ENCODE measurements around the gene ADGRG7. TPM values are rescaled to one million over a fixed set of nuclear protein-coding genes. Genes with fewer than 3 reads are reported as not detected.

The ADGRG7 gene
- total RNA-seq, 1 donor from 2014 or later: not detected

- H3K27ac ChIP-seq: no peak overlapping the region
- TF ChIP-seq, protein P1, sequence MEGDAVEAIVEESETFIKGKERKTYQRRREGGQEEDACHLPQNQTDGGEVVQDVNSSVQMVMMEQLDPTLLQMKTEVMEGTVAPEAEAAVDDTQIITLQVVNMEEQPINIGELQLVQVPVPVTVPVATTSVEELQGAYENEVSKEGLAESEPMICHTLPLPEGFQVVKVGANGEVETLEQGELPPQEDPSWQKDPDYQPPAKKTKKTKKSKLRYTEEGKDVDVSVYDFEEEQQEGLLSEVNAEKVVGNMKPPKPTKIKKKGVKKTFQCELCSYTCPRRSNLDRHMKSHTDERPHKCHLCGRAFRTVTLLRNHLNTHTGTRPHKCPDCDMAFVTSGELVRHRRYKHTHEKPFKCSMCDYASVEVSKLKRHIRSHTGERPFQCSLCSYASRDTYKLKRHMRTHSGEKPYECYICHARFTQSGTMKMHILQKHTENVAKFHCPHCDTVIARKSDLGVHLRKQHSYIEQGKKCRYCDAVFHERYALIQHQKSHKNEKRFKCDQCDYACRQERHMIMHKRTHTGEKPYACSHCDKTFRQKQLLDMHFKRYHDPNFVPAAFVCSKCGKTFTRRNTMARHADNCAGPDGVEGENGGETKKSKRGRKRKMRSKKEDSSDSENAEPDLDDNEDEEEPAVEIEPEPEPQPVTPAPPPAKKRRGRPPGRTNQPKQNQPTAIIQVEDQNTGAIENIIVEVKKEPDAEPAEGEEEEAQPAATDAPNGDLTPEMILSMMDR (IDR thresholded peaks at IDR 0.05): no peak
- intact Hi-C loops (cut with DNase I): no loop called here
- H3K9me3 ChIP-seq: no peaks in the 10 kb centered on the region
- H3K4me3 ChIP-seq: no peak overlapping the region
- no peaks in the 10 kb centered on the region for H3K4me1 ChIP-seq
- DNase-seq (ENCODE audit: low spot score in 2 of 2): no peak
- no peaks in the 10 kb centered on the region for H3K27me3 ChIP-seq
- no peaks in the 10 kb centered on the region for H3K36me3 ChIP-seq
Measured at GRCh38 chr3:100693225-100693624, 83.8 kb downstream of the ADGRG7 start.

- TF ChIP-seq, protein P1 (IDR thresholded peaks at IDR 0.05): no peak
- no peaks in the 10 kb centered on the region for H3K4me1 ChIP-seq
Measured at GRCh38 chr3:100695696-100696095, 86.3 kb downstream of the ADGRG7 start.

GRCh38 chr3:100696161-100696560 is 86.8 kb downstream of the ADGRG7 start:
- TF ChIP-seq, protein P1 (IDR thresholded peaks at IDR 0.05): no peak
- no peaks in the 10 kb centered on the region for H3K36me3 ChIP-seq
- no peaks in the 10 kb centered on the region for H3K9me3 ChIP-seq
- H3K4me3 ChIP-seq: no peak overlapping the region
- no peaks in the 10 kb centered on the region for H3K4me1 ChIP-seq
- no peak for DNase-seq (ENCODE audit: low spot score in 2 of 2)
- H3K27me3 ChIP-seq: no peaks in the 10 kb centered on the region
- H3K27ac ChIP-seq: no peak overlapping the region
- intact Hi-C loops (cut with DNase I): no loop called here

More at GRCh38 chr3:100695696-100696095, 86.3 kb downstream of the ADGRG7 start:
- H3K36me3 ChIP-seq: no peaks in the 10 kb centered on the region
- DNase-seq (ENCODE audit: low spot score in 2 of 2): no peak
- H3K4me3 ChIP-seq: no peak overlapping the region
- H3K27me3 ChIP-seq: no peaks in the 10 kb centered on the region
- H3K9me3 ChIP-seq: no peaks in the 10 kb centered on the region
- H3K27ac ChIP-seq: no peak overlapping the region
- intact Hi-C loops (cut with DNase I): no loop called here

DNA sequence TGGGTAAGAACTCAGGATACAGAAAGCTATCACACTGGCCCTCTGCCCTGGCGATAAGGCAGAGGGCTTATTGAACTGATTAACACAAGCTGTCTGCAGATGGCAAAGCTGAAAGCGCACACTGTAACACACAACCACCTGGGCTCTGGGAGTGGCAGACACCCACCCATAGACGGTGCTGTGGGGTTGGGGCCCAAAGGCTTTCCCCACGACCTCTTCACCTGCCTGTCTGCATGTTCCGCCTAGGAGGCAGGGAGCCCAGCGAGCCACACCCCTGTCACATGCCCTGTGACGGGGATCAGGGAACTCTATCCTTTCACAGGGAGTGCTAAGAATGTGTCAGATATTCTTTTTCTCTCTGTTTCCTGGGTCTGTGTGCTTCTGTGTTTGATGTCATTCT is 87.8 kb downstream of the ADGRG7 start:
- Histone ChIP-seq H3K27ac (no peak overlapping the region), H3K27me3 (no peaks in the 10 kb centered on the region), H3K4me3 (no peak overlapping the region), H3K9me3 (no peaks in the 10 kb centered on the region), H3K4me1 (no peaks in the 10 kb centered on the region), H3K36me3 (no peaks in the 10 kb centered on the region)
- DNase-seq (ENCODE audit: low spot score in 2 of 2): no peak
- intact Hi-C loops (cut with DNase I): no loop called here
- TF ChIP-seq, protein P1 (IDR thresholded peaks at IDR 0.05): no peak

DNA sequence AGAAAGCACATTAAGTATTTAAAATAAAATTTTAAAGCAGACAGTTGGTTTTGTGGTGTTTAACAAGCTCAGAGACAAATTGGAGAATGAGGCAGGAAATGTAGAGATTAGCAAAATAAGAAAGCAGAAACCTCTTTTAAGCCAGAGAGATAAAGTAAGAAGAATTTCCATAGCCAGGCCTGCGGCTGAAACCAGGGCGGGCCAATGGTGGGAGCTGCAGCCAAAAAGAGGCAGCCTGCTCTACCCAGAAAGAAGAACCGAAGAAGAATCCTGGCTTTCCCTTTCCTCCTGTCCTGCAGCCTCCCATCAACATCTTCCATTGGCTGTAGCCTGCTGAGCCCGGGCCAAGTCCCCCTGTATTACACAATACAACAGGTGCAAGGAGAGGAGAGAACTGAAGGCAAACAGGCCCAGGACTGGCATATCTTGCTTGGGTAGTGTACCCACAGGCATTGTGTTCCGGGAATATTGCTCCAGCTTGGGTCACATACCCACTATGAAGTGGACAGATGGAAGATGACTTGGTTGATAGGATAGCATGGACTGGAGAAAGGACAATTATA is 88.4 kb downstream of the ADGRG7 start:
- no peaks in the 10 kb centered on the region for H3K4me1 ChIP-seq
- no peaks in the 10 kb centered on the region for H3K9me3 ChIP-seq
- intact Hi-C loops (cut with DNase I): no loop called here
- H3K4me3 ChIP-seq: no peak overlapping the region
- H3K27ac ChIP-seq: no peak overlapping the region
- H3K36me3 ChIP-seq: no peaks in the 10 kb centered on the region
- H3K27me3 ChIP-seq: no peaks in the 10 kb centered on the region
- DNase-seq (ENCODE audit: low spot score in 2 of 2): no peak
- TF ChIP-seq, protein P1 (IDR thresholded peaks at IDR 0.05): no peak

DNA sequence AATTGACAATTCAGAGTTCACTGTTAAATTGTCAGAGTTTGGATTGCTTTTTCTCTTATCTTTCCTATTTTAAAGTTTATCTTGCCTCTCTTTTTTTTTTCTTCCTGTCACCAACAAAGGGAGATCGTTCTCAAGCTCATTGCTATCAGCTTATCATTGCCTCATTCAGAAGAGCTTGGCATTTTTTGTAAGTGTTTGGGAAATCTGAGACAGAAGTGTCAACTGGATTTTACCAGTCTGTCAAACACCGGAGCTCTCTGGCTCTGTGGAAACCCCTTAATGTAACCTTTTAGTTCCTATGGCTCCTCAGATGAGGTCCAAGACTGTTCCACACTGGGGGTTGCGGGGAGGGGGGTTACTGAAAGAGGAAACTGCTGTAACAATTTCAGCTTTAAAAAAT is 89.3 kb downstream of the ADGRG7 start:
- Histone ChIP-seq H3K36me3 (no peaks in the 10 kb centered on the region), H3K4me1 (no peaks in the 10 kb centered on the region), H3K4me3 (no peak overlapping the region), H3K27me3 (no peaks in the 10 kb centered on the region), H3K9me3 (no peaks in the 10 kb centered on the region), H3K27ac (no peak overlapping the region)
- TF ChIP-seq, protein P1 (IDR thresholded peaks at IDR 0.05): no peak
- intact Hi-C loops (cut with DNase I): no loop called here
- no peak for DNase-seq (ENCODE audit: low spot score in 2 of 2)
